ENCODE data around the gene CRP.

Gene CRP

DNA sequence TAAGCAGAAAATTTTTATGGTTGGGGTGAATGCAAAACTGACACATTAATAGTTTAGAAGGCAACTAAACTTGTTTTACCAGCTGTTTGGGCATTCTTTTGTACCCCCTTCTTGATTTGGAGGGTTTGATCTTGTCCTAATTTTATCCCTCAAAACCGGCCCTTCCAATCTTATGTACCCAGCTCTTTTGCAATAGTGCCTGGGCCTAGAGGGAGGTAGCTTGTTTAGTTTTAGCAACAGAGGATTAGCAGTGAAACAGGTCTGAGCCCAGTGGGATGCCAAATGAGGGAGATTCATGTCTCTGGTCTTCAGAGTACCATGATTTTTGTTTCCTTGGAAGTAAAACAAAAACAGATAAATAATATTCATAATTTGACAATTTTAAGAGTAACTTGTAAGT, 45.1 kb downstream of the CRP start:
- Histone ChIP-seq H3K4me1 (ENCODE audit: insufficient read depth, low read length, poor library complexity, severe bottlenecking) (no peaks in the 10 kb centered on the region), H2AFZ (ENCODE audit: low read length) (no peak overlapping the region), H3F3A (ENCODE audit: low read depth) (no peaks in the 10 kb centered on the region), H3K79me2 (ENCODE audit: insufficient read depth, low read length) (no peaks in the 10 kb centered on the region), H3K36me3 (ENCODE audit: insufficient read depth, low read length) (no peaks in the 10 kb centered on the region), H3K9me3 (ENCODE audit: insufficient read depth, low read depth, low read length) (no peaks in the 10 kb centered on the region; the same call in 1 of the 2 replicates), H3K9ac (ENCODE audit: low read depth, low read length, poor library complexity, severe bottlenecking) (no peak overlapping the region), H3K27me3 (ENCODE audit: insufficient read depth, low read length, poor library complexity, severe bottlenecking) (no peaks in the 10 kb centered on the region), H3K9me2 (replicated peaks; ENCODE audit: low read depth, low read length) (no peaks in the 10 kb centered on the region), H3K4me2 (ENCODE audit: low read depth, low read length, poor library complexity, severe bottlenecking) (no peak overlapping the region), H4K20me1 (ENCODE audit: insufficient read depth, low read length, poor library complexity, severe bottlenecking) (no peaks in the 10 kb centered on the region), H3K4me3 (ENCODE audit: low read length, poor library complexity, severe bottlenecking) (no peak overlapping the region)
- TF ChIP-seq EZH2phosphoT487 (IDR thresholded peaks at IDR 0.05; ENCODE audit: borderline replicate concordance): no peak
- TF ChIP-seq, protein P1, sequence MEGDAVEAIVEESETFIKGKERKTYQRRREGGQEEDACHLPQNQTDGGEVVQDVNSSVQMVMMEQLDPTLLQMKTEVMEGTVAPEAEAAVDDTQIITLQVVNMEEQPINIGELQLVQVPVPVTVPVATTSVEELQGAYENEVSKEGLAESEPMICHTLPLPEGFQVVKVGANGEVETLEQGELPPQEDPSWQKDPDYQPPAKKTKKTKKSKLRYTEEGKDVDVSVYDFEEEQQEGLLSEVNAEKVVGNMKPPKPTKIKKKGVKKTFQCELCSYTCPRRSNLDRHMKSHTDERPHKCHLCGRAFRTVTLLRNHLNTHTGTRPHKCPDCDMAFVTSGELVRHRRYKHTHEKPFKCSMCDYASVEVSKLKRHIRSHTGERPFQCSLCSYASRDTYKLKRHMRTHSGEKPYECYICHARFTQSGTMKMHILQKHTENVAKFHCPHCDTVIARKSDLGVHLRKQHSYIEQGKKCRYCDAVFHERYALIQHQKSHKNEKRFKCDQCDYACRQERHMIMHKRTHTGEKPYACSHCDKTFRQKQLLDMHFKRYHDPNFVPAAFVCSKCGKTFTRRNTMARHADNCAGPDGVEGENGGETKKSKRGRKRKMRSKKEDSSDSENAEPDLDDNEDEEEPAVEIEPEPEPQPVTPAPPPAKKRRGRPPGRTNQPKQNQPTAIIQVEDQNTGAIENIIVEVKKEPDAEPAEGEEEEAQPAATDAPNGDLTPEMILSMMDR (conservative IDR thresholded peaks at IDR 0.05; ENCODE audit: low read length): no peak

DNA sequence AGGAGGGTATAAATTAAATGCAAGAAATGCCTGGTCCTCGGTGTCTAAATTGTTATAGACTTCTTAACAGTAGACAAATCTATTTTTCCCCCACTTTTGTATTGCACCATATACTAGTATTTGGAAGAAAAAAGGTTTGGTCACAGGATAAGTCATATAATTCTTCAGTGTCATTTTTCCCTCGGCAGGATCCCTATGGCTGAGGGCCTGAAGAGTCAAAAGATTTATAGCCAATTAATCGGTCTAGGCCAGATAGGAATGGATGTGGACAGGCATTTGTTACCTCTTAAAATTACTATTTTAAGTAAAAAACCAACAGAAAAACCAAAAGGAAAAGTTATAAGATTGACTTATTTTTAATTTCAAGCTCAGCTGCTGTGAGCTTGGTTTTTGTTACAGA, 45.6 kb downstream of the CRP start:
- no peak overlapping the region for H2AFZ ChIP-seq (ENCODE audit: low read length)
- H3K9ac ChIP-seq (ENCODE audit: low read depth, low read length, poor library complexity, severe bottlenecking): no peak overlapping the region
- no peaks in the 10 kb centered on the region for H3K4me1 ChIP-seq (ENCODE audit: insufficient read depth, low read length, poor library complexity, severe bottlenecking)
- no peak overlapping the region for H3K4me2 ChIP-seq (ENCODE audit: low read depth, low read length, poor library complexity, severe bottlenecking)
- H3K9me3 ChIP-seq (ENCODE audit: insufficient read depth, low read depth, low read length): no peaks in the 10 kb centered on the region; the same call in 1 of the 2 replicates
- H3K27me3 ChIP-seq (ENCODE audit: insufficient read depth, low read length, poor library complexity, severe bottlenecking): no peaks in the 10 kb centered on the region
- no peaks in the 10 kb centered on the region for H3K36me3 ChIP-seq (ENCODE audit: insufficient read depth, low read length)
- H4K20me1 ChIP-seq (ENCODE audit: insufficient read depth, low read length, poor library complexity, severe bottlenecking): no peaks in the 10 kb centered on the region
- H3K9me2 ChIP-seq (replicated peaks; ENCODE audit: low read depth, low read length): no peaks in the 10 kb centered on the region
- no peaks in the 10 kb centered on the region for H3F3A ChIP-seq (ENCODE audit: low read depth)
- no peaks in the 10 kb centered on the region for H3K79me2 ChIP-seq (ENCODE audit: insufficient read depth, low read length)
- no peak overlapping the region for H3K4me3 ChIP-seq (ENCODE audit: low read length, poor library complexity, severe bottlenecking)
- no peak for TF ChIP-seq EZH2phosphoT487 (IDR thresholded peaks at IDR 0.05; ENCODE audit: borderline replicate concordance)
- TF ChIP-seq, protein P1 (conservative IDR thresholded peaks at IDR 0.05; ENCODE audit: low read length): no peak

DNA sequence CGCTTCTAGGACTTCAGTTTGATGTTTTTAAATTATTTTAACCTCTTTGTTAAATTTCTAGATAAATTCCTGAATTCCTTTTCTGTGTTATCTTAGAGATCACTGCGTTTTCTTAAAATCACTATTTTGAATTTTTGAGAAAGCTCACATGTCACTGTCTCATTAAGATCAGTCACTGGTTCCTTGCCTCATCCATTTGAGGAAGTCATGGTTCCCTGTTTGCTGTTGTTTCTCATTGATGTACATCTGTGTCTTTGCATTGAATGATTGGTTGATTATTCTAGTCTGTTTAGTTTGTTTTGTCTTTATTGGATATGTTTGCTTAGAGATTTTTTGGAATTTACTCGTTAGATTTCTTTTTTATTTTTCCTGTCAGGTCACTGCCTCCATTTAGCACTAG, 50.1 kb downstream of the CRP start:
- H2AFZ ChIP-seq (ENCODE audit: low read length): no peak overlapping the region
- no peaks in the 10 kb centered on the region for H4K20me1 ChIP-seq (ENCODE audit: insufficient read depth, low read length, poor library complexity, severe bottlenecking)
- H3K4me1 ChIP-seq (ENCODE audit: insufficient read depth, low read length, poor library complexity, severe bottlenecking): no peaks in the 10 kb centered on the region
- H3K79me2 ChIP-seq (ENCODE audit: insufficient read depth, low read length): no peaks in the 10 kb centered on the region
- H3K4me2 ChIP-seq (ENCODE audit: low read depth, low read length, poor library complexity, severe bottlenecking): no peak overlapping the region
- H3K9me3 ChIP-seq (ENCODE audit: insufficient read depth, low read depth, low read length): no peaks in the 10 kb centered on the region; the same call in 1 of the 2 replicates
- H3K9me2 ChIP-seq (replicated peaks; ENCODE audit: low read depth, low read length): no peaks in the 10 kb centered on the region
- H3K9ac ChIP-seq (ENCODE audit: low read depth, low read length, poor library complexity, severe bottlenecking): no peak overlapping the region
- H3K27me3 ChIP-seq (ENCODE audit: insufficient read depth, low read length, poor library complexity, severe bottlenecking): no peaks in the 10 kb centered on the region
- no peaks in the 10 kb centered on the region for H3K36me3 ChIP-seq (ENCODE audit: insufficient read depth, low read length)
- no peak overlapping the region for H3K4me3 ChIP-seq (ENCODE audit: low read length, poor library complexity, severe bottlenecking)
- H3F3A ChIP-seq (ENCODE audit: low read depth): no peaks in the 10 kb centered on the region
- no peak for TF ChIP-seq EZH2phosphoT487 (IDR thresholded peaks at IDR 0.05; ENCODE audit: borderline replicate concordance)
- TF ChIP-seq, protein P1 (conservative IDR thresholded peaks at IDR 0.05; ENCODE audit: low read length): no peak

All from Loucy (cell line).